Measurements from ENCODE around the gene ADAM12.

ADAM12 gene

DNA sequence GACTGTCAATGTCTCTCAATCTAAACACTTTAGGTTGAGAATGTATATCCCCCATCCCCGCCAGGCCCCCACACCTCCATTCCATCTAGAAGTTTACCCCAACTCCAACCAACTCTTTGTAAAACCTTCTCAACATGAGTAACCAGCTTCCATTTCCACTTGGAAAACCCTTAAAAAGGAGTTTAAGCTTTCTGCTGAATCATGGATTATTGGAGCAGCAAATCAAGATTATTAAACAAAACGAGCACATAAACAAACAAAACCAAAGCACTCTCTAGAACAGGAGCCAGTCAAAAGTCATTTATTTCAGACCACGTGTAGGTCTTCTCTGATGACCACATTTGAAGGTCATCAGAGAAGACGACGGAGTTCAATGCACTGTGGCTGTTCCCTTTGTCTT lies 278.4 kb downstream of the ADAM12 start:
- TF ChIP-seq EGR1 (IDR thresholded peaks at IDR 0.05), result no peak
- TF ChIP-seq NFIC (IDR thresholded peaks at IDR 0.05), result no peak
- no peak for TF ChIP-seq FOXM1 (IDR thresholded peaks at IDR 0.05; ENCODE audit: borderline replicate concordance, low read depth)
- TF ChIP-seq, protein P1, sequence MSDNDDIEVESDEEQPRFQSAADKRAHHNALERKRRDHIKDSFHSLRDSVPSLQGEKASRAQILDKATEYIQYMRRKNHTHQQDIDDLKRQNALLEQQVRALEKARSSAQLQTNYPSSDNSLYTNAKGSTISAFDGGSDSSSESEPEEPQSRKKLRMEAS (IDR thresholded peaks at IDR 0.05), result no peak
- TF ChIP-seq TCF12 (IDR thresholded peaks at IDR 0.05; ENCODE audit: low read depth), result no peak

DNA sequence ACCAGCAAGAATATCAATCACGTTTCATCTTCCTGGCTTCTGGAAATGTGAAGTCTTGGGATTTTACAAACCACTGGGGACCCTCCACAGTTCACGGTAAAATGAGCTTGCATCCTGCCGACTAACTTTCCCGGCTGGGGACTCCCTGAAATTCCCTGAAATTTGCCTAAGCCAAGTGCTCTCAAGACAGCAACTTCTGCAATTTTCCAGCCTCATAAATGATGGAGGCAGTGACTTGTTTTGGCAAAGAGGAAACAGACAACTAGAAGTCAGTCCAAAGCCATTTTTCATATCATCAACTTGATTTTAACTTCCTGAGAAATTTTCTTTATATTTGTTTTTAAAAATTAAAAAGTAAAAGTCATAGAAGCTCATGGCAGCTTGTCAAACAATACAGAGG lies 279.6 kb downstream of the ADAM12 start:
- TF ChIP-seq RAD21 (IDR thresholded peaks at IDR 0.05; ENCODE audit: low read depth) (no peak), TEAD4 (IDR thresholded peaks at IDR 0.05) (no peak), NFIC (IDR thresholded peaks at IDR 0.05) (no peak), CEBPB (IDR thresholded peaks at IDR 0.05) (no peak)

DNA sequence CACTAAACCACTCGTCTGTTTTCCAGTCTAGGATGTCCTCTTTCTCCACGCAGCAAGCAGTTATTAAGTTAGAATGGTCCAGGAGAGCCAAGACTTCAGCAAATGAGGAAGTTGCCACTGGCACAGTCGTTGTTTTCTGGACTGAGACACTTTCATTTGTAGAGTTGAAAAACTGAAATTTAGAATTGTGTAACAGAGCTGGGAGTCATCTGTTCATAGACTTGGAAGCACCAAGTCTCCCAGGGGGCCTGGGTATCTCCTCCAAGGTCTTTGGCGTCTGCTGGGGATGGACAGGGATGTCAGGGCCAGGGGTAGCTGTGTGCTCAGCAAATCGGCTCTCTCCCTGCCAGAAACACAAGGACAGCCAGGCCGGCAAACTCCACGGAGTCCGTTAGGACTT lies 283.5 kb downstream of the ADAM12 start:
- TF ChIP-seq YY1 (IDR thresholded peaks at IDR 0.05; ENCODE audit: low read depth) (no peak), ZBTB7A (IDR thresholded peaks at IDR 0.05; ENCODE audit: low read depth) (no peak), TAF1 (IDR thresholded peaks at IDR 0.05; ENCODE audit: low read depth) (no peak), NFIC (IDR thresholded peaks at IDR 0.05) (no peak), TEAD4 (IDR thresholded peaks at IDR 0.05) (no peak), EGR1 (IDR thresholded peaks at IDR 0.05) (no peak), CEBPB (IDR thresholded peaks at IDR 0.05) (no peak), TCF12 (IDR thresholded peaks at IDR 0.05; ENCODE audit: low read depth) (no peak), FOXM1 (IDR thresholded peaks at IDR 0.05; ENCODE audit: borderline replicate concordance, low read depth) (no peak)
- TF ChIP-seq, protein P2, sequence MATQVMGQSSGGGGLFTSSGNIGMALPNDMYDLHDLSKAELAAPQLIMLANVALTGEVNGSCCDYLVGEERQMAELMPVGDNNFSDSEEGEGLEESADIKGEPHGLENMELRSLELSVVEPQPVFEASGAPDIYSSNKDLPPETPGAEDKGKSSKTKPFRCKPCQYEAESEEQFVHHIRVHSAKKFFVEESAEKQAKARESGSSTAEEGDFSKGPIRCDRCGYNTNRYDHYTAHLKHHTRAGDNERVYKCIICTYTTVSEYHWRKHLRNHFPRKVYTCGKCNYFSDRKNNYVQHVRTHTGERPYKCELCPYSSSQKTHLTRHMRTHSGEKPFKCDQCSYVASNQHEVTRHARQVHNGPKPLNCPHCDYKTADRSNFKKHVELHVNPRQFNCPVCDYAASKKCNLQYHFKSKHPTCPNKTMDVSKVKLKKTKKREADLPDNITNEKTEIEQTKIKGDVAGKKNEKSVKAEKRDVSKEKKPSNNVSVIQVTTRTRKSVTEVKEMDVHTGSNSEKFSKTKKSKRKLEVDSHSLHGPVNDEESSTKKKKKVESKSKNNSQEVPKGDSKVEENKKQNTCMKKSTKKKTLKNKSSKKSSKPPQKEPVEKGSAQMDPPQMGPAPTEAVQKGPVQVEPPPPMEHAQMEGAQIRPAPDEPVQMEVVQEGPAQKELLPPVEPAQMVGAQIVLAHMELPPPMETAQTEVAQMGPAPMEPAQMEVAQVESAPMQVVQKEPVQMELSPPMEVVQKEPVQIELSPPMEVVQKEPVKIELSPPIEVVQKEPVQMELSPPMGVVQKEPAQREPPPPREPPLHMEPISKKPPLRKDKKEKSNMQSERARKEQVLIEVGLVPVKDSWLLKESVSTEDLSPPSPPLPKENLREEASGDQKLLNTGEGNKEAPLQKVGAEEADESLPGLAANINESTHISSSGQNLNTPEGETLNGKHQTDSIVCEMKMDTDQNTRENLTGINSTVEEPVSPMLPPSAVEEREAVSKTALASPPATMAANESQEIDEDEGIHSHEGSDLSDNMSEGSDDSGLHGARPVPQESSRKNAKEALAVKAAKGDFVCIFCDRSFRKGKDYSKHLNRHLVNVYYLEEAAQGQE (IDR thresholded peaks at IDR 0.05; ENCODE audit: low read depth), result no peak
- TF ChIP-seq, protein P1 (IDR thresholded peaks at IDR 0.05), result no peak
- TF ChIP-seq, protein P3, sequence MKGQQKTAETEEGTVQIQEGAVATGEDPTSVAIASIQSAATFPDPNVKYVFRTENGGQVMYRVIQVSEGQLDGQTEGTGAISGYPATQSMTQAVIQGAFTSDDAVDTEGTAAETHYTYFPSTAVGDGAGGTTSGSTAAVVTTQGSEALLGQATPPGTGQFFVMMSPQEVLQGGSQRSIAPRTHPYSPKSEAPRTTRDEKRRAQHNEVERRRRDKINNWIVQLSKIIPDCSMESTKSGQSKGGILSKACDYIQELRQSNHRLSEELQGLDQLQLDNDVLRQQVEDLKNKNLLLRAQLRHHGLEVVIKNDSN (IDR thresholded peaks at IDR 0.05), result no peak

DNA sequence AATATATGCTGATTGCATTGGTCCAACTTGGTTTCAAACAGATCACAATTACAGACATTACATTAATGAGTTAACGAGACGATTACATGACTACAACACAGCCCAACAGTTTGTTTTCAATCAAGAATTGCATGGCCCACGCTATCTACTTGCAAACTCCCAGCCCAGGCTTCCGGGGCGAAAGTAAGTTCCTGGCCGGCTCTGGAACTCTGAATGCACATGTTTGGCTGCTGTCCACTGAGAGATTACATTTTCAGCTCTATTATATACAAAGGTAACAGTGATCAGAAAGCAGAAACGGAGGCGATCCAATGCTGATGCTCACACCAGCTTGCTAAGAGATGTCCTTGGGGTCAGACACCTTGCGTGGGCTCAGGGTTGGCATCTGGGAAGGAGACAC lies 285.6 kb downstream of the ADAM12 start:
- no peak for TF ChIP-seq CREB1 (IDR thresholded peaks at IDR 0.05; ENCODE audit: low read depth)
- no peak for TF ChIP-seq ZBTB7A (IDR thresholded peaks at IDR 0.05; ENCODE audit: low read depth)
- no peak for TF ChIP-seq EP300 (IDR thresholded peaks at IDR 0.05; ENCODE audit: borderline replicate concordance)
- TF ChIP-seq TCF12 (IDR thresholded peaks at IDR 0.05; ENCODE audit: low read depth), result no peak
- TF ChIP-seq, protein P1 (IDR thresholded peaks at IDR 0.05), result no peak
- TF ChIP-seq FOXM1 (IDR thresholded peaks at IDR 0.05; ENCODE audit: borderline replicate concordance, low read depth), result no peak
- TF ChIP-seq NFIC (IDR thresholded peaks at IDR 0.05), result no peak
- no peak for TF ChIP-seq TEAD4 (IDR thresholded peaks at IDR 0.05)
- TF ChIP-seq YY1 (IDR thresholded peaks at IDR 0.05; ENCODE audit: low read depth), result no peak
- TF ChIP-seq RAD21 (IDR thresholded peaks at IDR 0.05; ENCODE audit: low read depth), result no peak
- TF ChIP-seq TAF1 (IDR thresholded peaks at IDR 0.05; ENCODE audit: low read depth), result no peak
- TF ChIP-seq, protein P2 (IDR thresholded peaks at IDR 0.05; ENCODE audit: low read depth), result no peak
- TF ChIP-seq, protein P3 (IDR thresholded peaks at IDR 0.05), result no peak

DNA sequence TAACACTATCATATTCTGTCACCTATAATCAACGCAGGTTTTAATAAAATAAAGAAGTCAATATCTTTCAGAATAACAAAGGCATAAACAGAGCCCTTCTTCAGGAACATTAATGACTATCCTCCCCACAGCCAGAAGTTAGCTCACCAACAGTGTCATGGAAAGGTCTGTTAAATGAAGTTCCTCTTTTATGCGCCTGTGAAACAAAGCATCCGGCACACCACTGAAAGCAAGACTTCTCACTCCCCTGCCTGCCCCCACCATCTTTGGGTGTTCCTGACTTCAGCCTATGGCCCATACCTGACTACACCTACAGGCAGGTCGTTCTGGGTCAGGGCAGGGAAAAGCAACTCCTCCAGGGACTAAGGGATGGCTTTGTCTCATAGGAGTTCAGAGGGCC lies 286.5 kb downstream of the ADAM12 start:
- no peak for TF ChIP-seq RAD21 (IDR thresholded peaks at IDR 0.05; ENCODE audit: low read depth)
- TF ChIP-seq, protein P2 (IDR thresholded peaks at IDR 0.05; ENCODE audit: low read depth), result no peak
- no peak for TF ChIP-seq CEBPB (IDR thresholded peaks at IDR 0.05)
- no peak for TF ChIP-seq CREB1 (IDR thresholded peaks at IDR 0.05; ENCODE audit: low read depth)
- no peak for TF ChIP-seq FOXM1 (IDR thresholded peaks at IDR 0.05; ENCODE audit: borderline replicate concordance, low read depth)
- TF ChIP-seq EGR1 (IDR thresholded peaks at IDR 0.05), result no peak
- TF ChIP-seq, protein P1 (IDR thresholded peaks at IDR 0.05), result no peak
- TF ChIP-seq YY1 (IDR thresholded peaks at IDR 0.05; ENCODE audit: low read depth), result no peak
- no peak for TF ChIP-seq ZBTB7A (IDR thresholded peaks at IDR 0.05; ENCODE audit: low read depth)
- no peak for TF ChIP-seq TAF1 (IDR thresholded peaks at IDR 0.05; ENCODE audit: low read depth)
- TF ChIP-seq TEAD4 (IDR thresholded peaks at IDR 0.05), result no peak
- TF ChIP-seq EP300 (IDR thresholded peaks at IDR 0.05; ENCODE audit: borderline replicate concordance), result no peak
- TF ChIP-seq TCF12 (IDR thresholded peaks at IDR 0.05; ENCODE audit: low read depth), result no peak
- TF ChIP-seq NFIC (IDR thresholded peaks at IDR 0.05), result no peak
- TF ChIP-seq, protein P3 (IDR thresholded peaks at IDR 0.05), result no peak
